HepG2 (cell line): ENCODE results near the gene C11orf54. TPM values are rescaled to one million over a fixed set of nuclear protein-coding genes. Genes with fewer than 3 reads are reported as not detected.

ENCODE experiments used
- ATAC-seq: fragments of 200-7000 bp; cut with Tn5 transposase; 3 replicates; pipeline ENCODE4 v1.9.1; 2020; ENCODE audit warnings: mild to moderate bottlenecking, moderate library complexity
- BruUV-seq: library from RNA; stranded (reverse); fragments of 400-500 nt; replicated peaks from 2 replicates; lab custom pipeline; 2021; lab: Mats Ljungman, UMichigan
- CTCF ChIA-PET: fragments of 300-600 bp; formaldehyde crosslinking; extraction: SDS; loops from one replicate; lab custom pipeline; 2021; ENCODE audit warnings: low total read pairs, inconsistent platforms, low intra/inter-chr PET ratio; lab: Yijun Ruan, JAX
- POLR2A ChIA-PET: fragments of 350-600 bp; sonication (Branson Sonifier 250); formaldehyde crosslinking; loops from one replicate; lab custom pipeline; 2020; ENCODE audit warnings: antibody characterized with exemption, inconsistent platforms; lab: Yijun Ruan, JAX
- DNase-seq: peaks from one replicate; pipeline ENCODE4 v3.0.0-alpha.2; 2015; ENCODE audit warnings: low spot score
- FAIRE-seq: peaks from 3 replicates; lab custom pipeline; 2011; peaks lifted over from hg19 to GRCh38; lab: Jason Lieb, UNC
- H2AFZ ChIP-seq: one replicate; pipeline ENCODE4 v1.6.1; 2011; ENCODE audit warnings: low read length, inconsistent platforms
- H3K27ac ChIP-seq: fragments of 300-600 bp; 3 replicates; pipeline ENCODE4 v1.8.0; 2011; ENCODE audit warnings: mixed run types, mild to moderate bottlenecking, mixed read lengths, low read length, inconsistent platforms; ENCODE audit not compliant: insufficient read depth; ENCODE audit errors: extremely low read length
- H3K27me3 ChIP-seq, 2 experiments: fragments of 200-600 bp in 1 of 2; 2 replicates in 1 of 2; 3 replicates in 1 of 2; pipeline versions ENCODE4 v1.6.0 to v1.8.0; 2011; ENCODE audit warnings: low read length in 2 of 2, mild to moderate bottlenecking in 2 of 2, moderate library complexity in 2 of 2, inconsistent platforms in 1 of 2; ENCODE audit not compliant: insufficient read depth in 2 of 2, control insufficient read depth in 1 of 2
- H3K36me3 ChIP-seq, 2 experiments: fragments of 200-600 bp in 1 of 2; replicated peaks in 1 of 2; 2 replicates in 1 of 2; 3 replicates in 1 of 2; pipeline versions ENCODE4 v1.5.1 to v1.8.0; 2011; ENCODE audit warnings: low read length in 2 of 2, inconsistent platforms in 1 of 2; ENCODE audit not compliant: insufficient read depth in 2 of 2, control insufficient read depth in 1 of 2
- H3K4me1 ChIP-seq: 2 replicates; pipeline ENCODE4 v1.5.1; 2012; ENCODE audit warnings: low read length, inconsistent platforms; ENCODE audit not compliant: insufficient read depth
- H3K4me2 ChIP-seq: 2 replicates; pipeline ENCODE4 v1.6.0; 2011; ENCODE audit warnings: low read depth, low read length, inconsistent platforms
- H3K4me3 ChIP-seq, 3 experiments: fragments of 200-600 bp in 1 of 3; sonication (generic), shearing (Covaris generic) in 1 of 3; replicated peaks in 1 of 3; 2 replicates each; pipeline ENCODE4 v1.5.1; 2011 to 2016; ENCODE audit warnings: low read length in 3 of 3, inconsistent platforms in 2 of 3, low read depth in 2 of 3, mild to moderate bottlenecking in 2 of 3, control low read depth in 1 of 3, mixed read lengths in 1 of 3; ENCODE audit not compliant: insufficient read depth in 1 of 3
- H3K79me2 ChIP-seq: one replicate; pipeline ENCODE4 v1.6.1; 2011; ENCODE audit warnings: low read length, inconsistent platforms; ENCODE audit not compliant: insufficient read depth
- H3K9ac ChIP-seq: 2 replicates; pipeline ENCODE4 v1.6.0; 2011; ENCODE audit warnings: mild to moderate bottlenecking, low read depth, low read length, inconsistent platforms; ENCODE audit not compliant: insufficient read depth
- H3K9me3 ChIP-seq: 2 replicates; pipeline ENCODE4 v1.5.1; 2012; ENCODE audit warnings: mild to moderate bottlenecking, low read length
- H4K20me1 ChIP-seq: 2 replicates; pipeline ENCODE4 v1.6.0; 2011; ENCODE audit warnings: inconsistent platforms, mild to moderate bottlenecking, low read length, moderate library complexity; ENCODE audit not compliant: insufficient read depth
- ARID5B ChIP-seq: IDR thresholded peaks from 2 replicates; pipeline ENCODE4 v1.4.0; 2020; ENCODE audit warnings: mild to moderate bottlenecking, missing genetic modification reagents
- GLMP ChIP-seq: sonication (generic); formaldehyde crosslinking; IDR thresholded peaks from 2 replicates; pipeline ENCODE4 v1.9.0; 2021; ENCODE audit warnings: missing genetic modification reagents, mild to moderate bottlenecking, borderline replicate concordance
- KDM5B ChIP-seq: sonication (generic); formaldehyde crosslinking; IDR thresholded peaks from 2 replicates; pipeline ENCODE4 v1.4.0; 2020; ENCODE audit warnings: missing genetic modification reagents, mild to moderate bottlenecking, borderline replicate concordance
- MAFK ChIP-seq, 2 experiments: IDR thresholded peaks in 1 of 2; conservative IDR thresholded peaks in 1 of 2; 2 replicates each; pipeline ENCODE4 v1.6.1; 2011; ENCODE audit warnings: improper control_type of control experiment in 2 of 2, low read length in 2 of 2
- NFRKB ChIP-seq: fragments of 450-650 bp; IDR thresholded peaks from 2 replicates; pipeline ENCODE4 v1.6.1; 2017
- NR0B2 ChIP-seq: sonication (generic); formaldehyde crosslinking; IDR thresholded peaks from 2 replicates; pipeline ENCODE4 v1.4.0; 2020; ENCODE audit warnings: mild to moderate bottlenecking, missing genetic modification reagents
- NRL ChIP-seq: sonication (generic); formaldehyde crosslinking; IDR thresholded peaks from 2 replicates; pipeline ENCODE4 v1.5.0; 2020; ENCODE audit warnings: missing genetic modification reagents, mild to moderate bottlenecking, moderate library complexity, borderline replicate concordance
- ONECUT2 ChIP-seq: sonication (generic); formaldehyde crosslinking; IDR thresholded peaks from 2 replicates; pipeline ENCODE4 v1.4.0; 2020; ENCODE audit warnings: missing genetic modification reagents
- PREB ChIP-seq: sonication (generic); formaldehyde crosslinking; IDR thresholded peaks from 2 replicates; pipeline ENCODE4 v1.4.0; 2020; ENCODE audit warnings: missing genetic modification reagents
- SOX13 ChIP-seq, 3 experiments: fragments of 450-650 bp in 1 of 3; sonication (generic) in 1 of 3; formaldehyde crosslinking in 1 of 3; IDR thresholded peaks in 2 of 3; conservative IDR thresholded peaks in 1 of 3; 2 replicates each; pipeline versions ENCODE4 v1.5.0 to v1.6.1; 2016 to 2020; ENCODE audit warnings: antibody characterized with exemption in 1 of 3, mild to moderate bottlenecking in 1 of 3, missing compliant biosample characterization in 1 of 3, missing genetic modification reagents in 1 of 3, moderate library complexity in 1 of 3
- TEAD3 ChIP-seq: optimal IDR thresholded peaks from 2 replicates; pipeline ENCODE3; 2016; ENCODE audit warnings: borderline replicate concordance
- TFAP4 ChIP-seq: sonication (generic); IDR thresholded peaks from 2 replicates; pipeline ENCODE4 v1.6.1; 2016; ENCODE audit warnings: low read depth, borderline replicate concordance
- ZC3H4 ChIP-seq: sonication (generic); formaldehyde crosslinking; IDR thresholded peaks from 2 replicates; pipeline ENCODE4 v1.4.0; 2020; ENCODE audit warnings: missing genetic modification reagents, borderline replicate concordance
- ZNF335 ChIP-seq: sonication (generic); formaldehyde crosslinking; IDR thresholded peaks from 2 replicates; pipeline ENCODE4 v1.4.0; 2020; ENCODE audit warnings: missing genetic modification reagents
- ZNF549 ChIP-seq: sonication (generic); formaldehyde crosslinking; IDR thresholded peaks from 2 replicates; pipeline ENCODE4 v1.5.0; 2020; ENCODE audit warnings: missing genetic modification reagents
- ZNF570 ChIP-seq: sonication (generic); formaldehyde crosslinking; IDR thresholded peaks from 2 replicates; pipeline ENCODE4 v1.4.0; 2020; ENCODE audit warnings: mild to moderate bottlenecking, missing genetic modification reagents, borderline replicate concordance
- ZSCAN30 ChIP-seq: sonication (generic); formaldehyde crosslinking; IDR thresholded peaks from 2 replicates; pipeline ENCODE4 v1.5.0; 2020; ENCODE audit warnings: mild to moderate bottlenecking, missing genetic modification reagents
- WGBS: methylation state at CpG from one replicate; pipeline ENCODE4 v1.1.6; 2017; ENCODE audit warnings: low lambda C conversion rate; 5-methylcytosine and 5-hydroxymethylcytosine counted together
- in situ Hi-C: cut with HindIII; loops from 2 replicates; pipeline ENCODE4 v1.10.0; 2017; ENCODE audit warnings: low pct_unique_long_range_greater_than_20kb; ENCODE audit not compliant: extremely low pct_ligation_motif_present
- intact Hi-C: fragments of 100-400 bp; cut with micrococcal nuclease; formaldehyde crosslinking; loops from one replicate; pipeline ENCODE4 v1.10.0; 2022; ENCODE audit not compliant: unreplicated experiment
- polyA plus RNA-seq, 8 experiments: library from polyadenylated mRNA; depleted of rRNA in 3 of 8; stranded (reverse) in 7 of 8; unstranded in 1 of 8; fragments of >200 nt; fragmentation: Illumina TruSeq in 4 of 8; extraction: Trizol in 4 of 8; gene quantifications; 2 replicates each; pipeline versions ENCODE4 v1.2.1 to v1.2.3, GENCODE V29; 2011 to 2016; ENCODE audit warnings: low read depth in 4 of 8, missing spikeins in 1 of 8, mixed read lengths in 1 of 8; ENCODE audit not compliant: insufficient read depth in 1 of 8
- total RNA-seq, 5 experiments: library from RNA; depleted of rRNA; stranded (reverse); fragments of >200 nt; fragmentation: Illumina TruSeq; extraction: Trizol; gene quantifications; 2 replicates each; pipeline ENCODE4 v1.2.3, GENCODE V29; 2016; ENCODE audit warnings: low read depth in 1 of 5

The C11orf54 gene
- total and polyA plus RNA-seq, 2 of the 13 experiments (the other 11 are each of a cell fraction or from before 2014, with no cell fraction given): 42.7 to 50.1 TPM

GRCh38 chr11:93744669-93745004 is 3.2 kb downstream of the C11orf54 start:
- H2AFZ ChIP-seq: no peak overlapping the region
- peaks cover 0 to 2% of the 10 kb centered on the region in 2 experiments; a peak in 1 of 5 replicates for H3K36me3 ChIP-seq
- H3K9me3 ChIP-seq: no peaks in the 10 kb centered on the region
- H3K27ac ChIP-seq: peak overlapping the region; percentile 100
- peak overlapping the region; percentile 81 for H3K4me2 ChIP-seq
- DNase-seq (peak; percentile 49), FAIRE-seq (no peak), ATAC-seq (peak; percentile 21; the same call in 2 of the 3 replicates)
- H3K9ac ChIP-seq: peak overlapping the region; percentile 69
- H4K20me1 ChIP-seq: peaks cover 5% of the 10 kb centered on the region
- H3K27me3 ChIP-seq: peaks cover 0 to 2% of the 10 kb centered on the region in 2 experiments; a peak in 2 of 5 replicates
- H3K79me2 ChIP-seq: peaks cover 61% of the 10 kb centered on the region
- ChIA-PET CTCF (no interaction called here), POLR2A (interaction anchor here (1.5 to 5.4 kb wide), 2 partner anchors 39 kb away, joined by 16 to 114 read pairs; partner anchors contain the start of gene MED17)
- in situ Hi-C loops (loop anchor here (5.0 kb wide), 1 partner anchor 38 kb away; the partner anchor contains the start of gene MED17), intact Hi-C loops (no loop called here)
- peaks cover 62% of the 10 kb centered on the region for H3K4me1 ChIP-seq
- WGBS: 2% methylated on average over 7 of the region's 7 CpGs
- BruUV-seq: no TSS peak
- peak overlapping the region; percentile 32 to 60 (median 47) for H3K4me3 ChIP-seq
- no peak for TF ChIP-seq NRL (CRISPR knock-in tag)
- TF ChIP-seq ZSCAN30 (CRISPR knock-in tag): no peak
- TF ChIP-seq ONECUT2 (CRISPR knock-in tag): peak; percentile 80
- TF ChIP-seq TEAD3 (CRISPR knock-in tag): peak; percentile 11
- TF ChIP-seq TFAP4: no peak
- TF ChIP-seq NR0B2 (CRISPR knock-in tag): no peak
- TF ChIP-seq GLMP: no peak
- TF ChIP-seq MAFK (conservative IDR thresholded peaks at IDR 0.05 in 1 of 2, IDR thresholded peaks at IDR 0.05 in 1 of 2; ENCODE audit: low read length in 2 of 2): no peak
- TF ChIP-seq ZNF335: no peak
- TF ChIP-seq PREB (CRISPR knock-in tag): no peak
- TF ChIP-seq ZC3H4 (CRISPR knock-in tag): no peak
- TF ChIP-seq ZNF549: no peak
- TF ChIP-seq ARID5B: no peak
- no peak for TF ChIP-seq NFRKB
- TF ChIP-seq SOX13 (IDR thresholded peaks at IDR 0.05): no peak
- peak in 1 of 2 experiments; percentile 35; a peak in 1 of 4 replicates for TF ChIP-seq SOX13 (CRISPR knock-in tag; conservative IDR thresholded peaks at IDR 0.05 in 1 of 2, IDR thresholded peaks at IDR 0.05 in 1 of 2)
- TF ChIP-seq KDM5B (CRISPR knock-in tag): no peak
- TF ChIP-seq ZNF570 (CRISPR knock-in tag): no peak
